ENCODE results near the gene SNX10. TPM values are rescaled to one million over a fixed set of nuclear protein-coding genes. Genes with fewer than 3 reads are reported as not detected.

The SNX10 gene
- total RNA-seq, 4 donors from 2014 or later, result 1.9 to 6.9 (median 4.0) TPM

GRCh38 chr7:26311798-26312197, 20.1 kb downstream of the SNX10 start:
- no peak for TF ChIP-seq POLR2A (IDR thresholded peaks at IDR 0.05)
- TF ChIP-seq POLR2AphosphoS5 (IDR thresholded peaks at IDR 0.05), result no peak
- no peak for TF ChIP-seq CTCF (IDR thresholded peaks at IDR 0.05)
- TF ChIP-seq EP300 (IDR thresholded peaks at IDR 0.05), result no peak
- H3K27me3 ChIP-seq, result peaks cover 25% of the 10 kb centered on the region
- H3K9me3 ChIP-seq, result no peaks in the 10 kb centered on the region
- H3K36me3 ChIP-seq, result no peaks in the 10 kb centered on the region
- H3K4me3 ChIP-seq, result no peak overlapping the region
- no peaks in the 10 kb centered on the region for H3K4me1 ChIP-seq
- 69 to 89% methylated on average over 3 to 4 of the region's 4 CpGs for WGBS, 2 donors (ENCODE audit: low coverage in 1 of 2)
- H3K27ac ChIP-seq, result no peak overlapping the region
- no peak for ATAC-seq

DNA sequence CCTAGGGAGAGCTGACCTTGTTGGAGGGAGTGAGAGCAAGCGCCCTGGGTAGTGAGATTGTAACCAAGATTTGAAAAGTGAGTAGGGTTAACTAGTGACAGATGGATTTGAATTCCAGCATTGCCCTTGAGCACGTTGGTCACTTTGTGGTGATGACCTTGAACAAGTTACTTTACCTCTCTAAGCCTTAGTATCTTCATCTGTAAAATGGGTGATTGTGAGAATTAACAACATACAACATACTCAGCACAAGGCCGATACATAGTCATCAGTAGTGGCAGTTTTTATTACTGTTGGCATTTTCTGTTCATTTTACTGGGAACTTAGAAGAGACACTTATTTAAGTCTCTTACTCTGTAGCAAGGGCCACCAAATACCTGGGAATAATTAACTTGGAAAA, 25.5 kb downstream of the SNX10 start:
- WGBS, 2 donors (ENCODE audit: low coverage in 1 of 2), result 97 to 100% methylated on average over 3 of the region's 3 CpGs

DNA sequence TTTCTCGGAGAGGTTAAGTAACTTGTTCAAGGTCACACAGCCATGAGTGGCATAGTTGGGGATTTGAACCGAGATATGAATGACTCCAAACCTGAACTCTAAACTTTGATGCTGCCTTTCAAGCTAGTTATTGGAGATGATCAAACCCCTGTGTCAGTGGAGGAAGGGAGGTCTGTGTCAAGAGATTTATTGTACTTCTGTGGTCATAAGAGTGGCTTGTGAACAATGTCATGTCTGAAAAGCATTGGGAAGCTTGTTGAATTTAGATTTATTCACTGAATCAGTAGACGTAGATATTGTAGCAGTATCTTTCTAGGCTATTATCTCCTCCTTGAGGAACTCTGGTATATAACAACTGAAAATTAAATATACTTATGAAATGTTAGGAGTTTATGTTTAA, 27.3 kb downstream of the SNX10 start:
- 74 to 89% methylated on average over 3 of the region's 3 CpGs for WGBS, 2 donors (ENCODE audit: low coverage in 1 of 2)
- ATAC-seq, result no peak
- TF ChIP-seq EP300 (IDR thresholded peaks at IDR 0.05) (no peak), POLR2AphosphoS5 (IDR thresholded peaks at IDR 0.05) (no peak), CTCF (IDR thresholded peaks at IDR 0.05) (no peak), POLR2A (IDR thresholded peaks at IDR 0.05) (no peak)
- no peak overlapping the region for H3K27ac ChIP-seq
- no peaks in the 10 kb centered on the region for H3K4me1 ChIP-seq
- H3K9me3 ChIP-seq, result no peaks in the 10 kb centered on the region
- no peaks in the 10 kb centered on the region for H3K27me3 ChIP-seq
- no peak overlapping the region for H3K4me3 ChIP-seq
- no peaks in the 10 kb centered on the region for H3K36me3 ChIP-seq

More for the DNA sequence above, 25.5 kb downstream of the SNX10 start:
- H3K27ac ChIP-seq, result no peak overlapping the region
- H3K9me3 ChIP-seq, result no peaks in the 10 kb centered on the region
- TF ChIP-seq CTCF (IDR thresholded peaks at IDR 0.05), result no peak
- no peak for TF ChIP-seq POLR2AphosphoS5 (IDR thresholded peaks at IDR 0.05)
- TF ChIP-seq EP300 (IDR thresholded peaks at IDR 0.05), result no peak
- no peak for TF ChIP-seq POLR2A (IDR thresholded peaks at IDR 0.05)
- H3K27me3 ChIP-seq, result peaks cover 8% of the 10 kb centered on the region
- H3K4me3 ChIP-seq, result no peak overlapping the region
- no peaks in the 10 kb centered on the region for H3K4me1 ChIP-seq
- no peaks in the 10 kb centered on the region for H3K36me3 ChIP-seq
- ATAC-seq, result no peak

DNA sequence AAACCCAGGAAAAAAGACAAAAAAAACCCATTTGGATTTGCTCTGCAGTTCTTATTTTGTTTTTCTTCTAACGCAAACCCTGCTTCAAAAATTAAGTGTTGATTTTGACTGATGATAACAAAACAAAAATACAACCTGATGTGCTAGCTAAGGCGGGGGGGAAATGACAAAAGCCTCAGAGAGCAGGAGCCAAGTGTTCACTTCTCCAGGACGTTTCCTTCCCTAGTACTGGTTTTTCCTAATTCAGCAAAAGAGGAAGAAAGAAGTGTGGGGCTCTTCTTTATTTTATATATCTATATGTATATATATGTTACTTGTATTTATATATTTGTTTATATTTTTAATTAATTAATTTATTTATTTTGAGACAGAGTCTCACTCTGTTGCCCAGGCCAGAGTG, 28.0 kb downstream of the SNX10 start:
- Histone ChIP-seq H3K27me3 (no peaks in the 10 kb centered on the region), H3K4me3 (no peak overlapping the region), H3K9me3 (no peaks in the 10 kb centered on the region), H3K36me3 (no peaks in the 10 kb centered on the region), H3K4me1 (no peaks in the 10 kb centered on the region), H3K27ac (no peak overlapping the region)
- TF ChIP-seq CTCF (IDR thresholded peaks at IDR 0.05) (no peak), POLR2A (IDR thresholded peaks at IDR 0.05) (no peak), POLR2AphosphoS5 (IDR thresholded peaks at IDR 0.05) (no peak), EP300 (IDR thresholded peaks at IDR 0.05) (no peak)
- 54 to 64% methylated on average over 3 of the region's 3 CpGs for WGBS, 2 donors (ENCODE audit: low coverage in 1 of 2)
- no peak for ATAC-seq

DNA sequence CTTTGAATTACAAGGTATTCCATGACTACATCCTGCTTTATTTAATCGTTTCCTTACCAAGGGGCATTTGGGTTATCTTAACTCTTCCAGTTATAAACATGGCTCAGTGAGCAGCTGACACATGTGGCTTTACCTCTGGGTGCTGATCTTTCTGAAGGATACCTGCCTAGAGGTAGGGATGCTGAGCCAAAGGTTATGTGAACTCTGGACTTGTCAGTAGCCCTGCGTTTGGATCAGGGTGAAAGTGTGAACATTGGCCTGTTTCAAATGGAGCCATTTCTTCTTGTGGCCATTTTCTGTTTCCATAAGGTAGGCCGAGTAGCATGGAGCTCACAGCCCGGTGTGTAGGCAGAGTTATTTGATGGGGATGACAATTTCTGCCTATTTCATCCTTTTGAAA, 29.2 kb downstream of the SNX10 start:
- Histone ChIP-seq H3K27ac (no peak overlapping the region), H3K27me3 (no peaks in the 10 kb centered on the region), H3K4me1 (no peaks in the 10 kb centered on the region), H3K9me3 (no peaks in the 10 kb centered on the region), H3K4me3 (no peak overlapping the region), H3K36me3 (no peaks in the 10 kb centered on the region)
- ATAC-seq, result no peak
- TF ChIP-seq EP300 (IDR thresholded peaks at IDR 0.05), result no peak
- TF ChIP-seq POLR2A (IDR thresholded peaks at IDR 0.05), result no peak
- no peak for TF ChIP-seq POLR2AphosphoS5 (IDR thresholded peaks at IDR 0.05)
- no peak for TF ChIP-seq CTCF (IDR thresholded peaks at IDR 0.05)
- WGBS, 2 donors (ENCODE audit: low coverage in 1 of 2), result 75 to 76% methylated on average over 3 to 4 of the region's 4 CpGs
